B cell (primary cell): ENCODE results near the gene DDX17. TPM values are rescaled to one million over a fixed set of nuclear protein-coding genes. Genes with fewer than 3 reads are reported as not detected.

Experiments used
- ATAC-seq: fragments of 200-7000 bp; cut with Tn5 transposase; one replicate; pipeline ENCODE4 v1.10.0; 2021; ENCODE audit warnings: low read depth, mild to moderate bottlenecking, moderate number of reproducible peaks, moderate library complexity
- CTCF ChIA-PET: fragments of 350-600 bp; sonication (Branson Sonifier 250); formaldehyde crosslinking; loops from one replicate; lab custom pipeline; 2021; ENCODE audit warnings: antibody characterized with exemption, inconsistent platforms; lab: Charles Lee
- POLR2A ChIA-PET: fragments of 350-600 bp; sonication (Branson Sonifier 250); formaldehyde crosslinking; loops from one replicate; lab custom pipeline; 2021; ENCODE audit warnings: antibody characterized with exemption; lab: Charles Lee
- DNase-seq: peaks from one replicate; pipeline ENCODE4 v3.0.0; 2013
- H2AFZ ChIP-seq: 2 replicates; pipeline ENCODE4 v1.6.1; 2012; ENCODE audit warnings: mild to moderate bottlenecking, low read depth, low read length; ENCODE audit not compliant: insufficient read depth, poor library complexity, severe bottlenecking
- H3K27ac ChIP-seq, 2 donors: 1 replicate in 1 of 2; 2 replicates in 1 of 2; pipeline ENCODE4 v1.5.1; 2012 to 2013; ENCODE audit warnings: low read length in 2 of 2, mild to moderate bottlenecking in 2 of 2, moderate library complexity in 1 of 2
- H3K27me3 ChIP-seq, 4 experiments: fragments of 200-600 bp in 1 of 4; sonication (generic) in 1 of 4; replicated peaks in 1 of 4; 1 replicate in 2 of 4; 2 replicates in 2 of 4; pipeline versions ENCODE4 v1.6.1 to v1.7.0; 2013 to 2016; ENCODE audit warnings: low read length in 3 of 4, mild to moderate bottlenecking in 2 of 4, mixed read lengths in 1 of 4, moderate library complexity in 1 of 4; ENCODE audit not compliant: insufficient read depth in 4 of 4, control insufficient read depth in 3 of 4; ENCODE audit errors: control extremely low read depth in 1 of 4
- H3K36me3 ChIP-seq, 2 experiments: replicated peaks in 1 of 2; 1 replicate in 1 of 2; 2 replicates in 1 of 2; pipeline versions ENCODE4 v1.6.1 to v1.7.1; 2013; ENCODE audit warnings: low read length in 1 of 2; ENCODE audit not compliant: insufficient read depth in 2 of 2, control insufficient read depth in 1 of 2; ENCODE audit errors: control extremely low read depth in 1 of 2, extremely low read depth in 1 of 2
- H3K4me1 ChIP-seq, 2 donors: fragments of 200-600 bp in 1 of 2; sonication (generic) in 1 of 2; 1 replicate in 1 of 2; 2 replicates in 1 of 2; pipeline versions ENCODE4 v1.5.1 to v1.6.1; 2013 to 2017; ENCODE audit warnings: low read length in 2 of 2; ENCODE audit not compliant: control insufficient read depth in 2 of 2, insufficient read depth in 2 of 2
- H3K4me2 ChIP-seq: replicated peaks from 2 replicates; pipeline ENCODE3; 2012; ENCODE audit warnings: mild to moderate bottlenecking, low read depth, low read length; ENCODE audit not compliant: poor library complexity, severe bottlenecking
- H3K4me3 ChIP-seq, 5 experiments: fragments of 200-600 bp in 1 of 5; sonication (generic) in 1 of 5; 1 replicate in 3 of 5; 2 replicates in 2 of 5; pipeline versions ENCODE4 v1.5.1 to v1.7.0; 2011 to 2016; ENCODE audit warnings: low read length in 4 of 5, mild to moderate bottlenecking in 4 of 5, low read depth in 2 of 5, control low read depth in 1 of 5, moderate library complexity in 1 of 5; ENCODE audit not compliant: insufficient read depth in 1 of 5; ENCODE audit errors: control extremely low read depth in 1 of 5, extremely low read depth in 1 of 5
- H3K79me2 ChIP-seq: fragments of 200-600 bp; sonication (generic); one replicate; pipeline ENCODE4 v1.6.0; 2016; ENCODE audit warnings: low read length; ENCODE audit not compliant: control insufficient read depth, insufficient read depth
- H3K9ac ChIP-seq: fragments of 200-600 bp; sonication (generic); 2 replicates; pipeline ENCODE4 v1.6.1; 2017; ENCODE audit warnings: mild to moderate bottlenecking, low read length, moderate library complexity
- H3K9me3 ChIP-seq, 3 donors: one replicate each; pipeline versions ENCODE4 v1.6.1 to v1.7.1; 2013; ENCODE audit warnings: low read length in 2 of 3; ENCODE audit not compliant: control insufficient read depth in 2 of 3, insufficient read depth in 1 of 3; ENCODE audit errors: control extremely low read depth in 1 of 3
- H4K20me1 ChIP-seq: 2 replicates; pipeline ENCODE4 v1.6.0; 2012; ENCODE audit warnings: mild to moderate bottlenecking, low read length; ENCODE audit not compliant: insufficient read depth, control insufficient read depth, poor library complexity, severe bottlenecking
- H3K27ac Mint-ChIP-seq: one replicate; pipeline ENCODE4 v1.8.0; 2021; ENCODE audit warnings: mixed read lengths
- H3K27me3 Mint-ChIP-seq: one replicate; pipeline ENCODE4 v1.8.0; 2021; ENCODE audit warnings: mixed read lengths
- H3K4me1 Mint-ChIP-seq: one replicate; pipeline ENCODE4 v1.8.0; 2021; ENCODE audit warnings: mixed read lengths
- H3K4me3 Mint-ChIP-seq: one replicate; pipeline ENCODE4 v1.8.0; 2021; ENCODE audit warnings: mixed read lengths
- H3K9me3 Mint-ChIP-seq: one replicate; pipeline ENCODE4 v1.8.0; 2022; ENCODE audit warnings: mixed read lengths; ENCODE audit not compliant: insufficient read depth
- CTCF ChIP-seq: fragments of 200-600 bp; IDR thresholded peaks from one replicate; pipeline ENCODE4 v1.8.0; 2022; ENCODE audit warnings: antibody characterized with exemption, mild to moderate bottlenecking
- EZH2 ChIP-seq: IDR thresholded peaks from 2 replicates; pipeline ENCODE4 v1.6.1; 2012; ENCODE audit warnings: borderline replicate concordance, low read depth, mild to moderate bottlenecking, moderate library complexity, low read length; ENCODE audit not compliant: insufficient read depth, poor library complexity, severe bottlenecking
- WGBS: methylation state at CpG from one replicate; pipeline ENCODE4 v1.1.5; 2013; ENCODE audit warnings: missing lambda C conversion rate; ENCODE audit not compliant: insufficient coverage; 5-methylcytosine and 5-hydroxymethylcytosine counted together
- intact Hi-C: fragments of 100-400 bp; cut with micrococcal nuclease; formaldehyde crosslinking; loops from one replicate; pipeline ENCODE4 v1.10.0; 2022
- polyA plus RNA-seq: library from polyadenylated mRNA; depleted of rRNA; stranded (reverse); fragments of >200 nt; gene quantifications from 2 replicates; pipeline ENCODE4 v1.2.3, GENCODE V29; 2012
- total RNA-seq, 2 donors: library from RNA; stranded (reverse); fragments of 120-200 nt in 1 of 2; gene quantifications; 1 replicate in 1 of 2; 2 replicates in 1 of 2; pipeline versions ENCODE4 v1.2.3 to v1.2.4, GENCODE V29; 2013 to 2022

DDX17 gene
- total and polyA plus RNA-seq, 2 donors (not counting 1 experiment from before 2014, with no cell fraction given), result 754 to 936 TPM

GRCh38 chr22:38465673-38466490, 40.2 kb downstream of the DDX17 start:
- CTCF ChIA-PET, result no interaction called here
- peaks cover 0 to 66% (median 33%) of the 10 kb centered on the region in 4 experiments for H3K27me3 ChIP-seq
- POLR2A ChIA-PET, result no interaction called here

More at GRCh38 chr22:38465673-38466490, 40.2 kb downstream of the DDX17 start:
- WGBS, result 71% methylated on average over 26 of the region's 26 CpGs
- Histone ChIP-seq H3K4me1 (peaks cover 19 to 23% of the 10 kb centered on the region in 2 donors), H3K79me2 (no peaks in the 10 kb centered on the region), H3K27ac (no peak overlapping the region), H3K4me2 (no peak overlapping the region), H3K4me3 (no peak overlapping the region), H3K36me3 (no peaks in the 10 kb centered on the region), H3K9me3 (peaks cover 0 to 11% (median 0%) of the 10 kb centered on the region in 3 donors), H4K20me1 (no peaks in the 10 kb centered on the region), H3K9ac (no peak overlapping the region), H2AFZ (no peak overlapping the region)
- intact Hi-C loops, result no loop called here
- ATAC-seq, result no peak
- TF ChIP-seq CTCF (no peak), EZH2 (no peak)
- no peaks in the 10 kb centered on the region for H3K9me3 Mint-ChIP-seq
- peaks cover 17% of the 10 kb centered on the region for H3K4me1 Mint-ChIP-seq
- peaks cover 42% of the 10 kb centered on the region for H3K27me3 Mint-ChIP-seq
- no peak for DNase-seq
- no peak overlapping the region for H3K27ac Mint-ChIP-seq
- no peak overlapping the region for H3K4me3 Mint-ChIP-seq
